K562 (cell line): ENCODE data around the gene SHFL. TPM values are rescaled to one million over a fixed set of nuclear protein-coding genes. Genes with fewer than 3 reads are reported as not detected.

Source experiments
- ATAC-seq: fragments of 200-7000 bp; cut with Tn5 transposase; 3 replicates; pipeline ENCODE4 v1.9.1; 2020; ENCODE audit warnings: moderate library complexity
- BruUV-seq: library from RNA; stranded (reverse); fragments of 400-500 nt; replicated peaks from 2 replicates; lab custom pipeline; 2021; lab: Mats Ljungman, UMichigan
- CTCF ChIA-PET: fragments of 300-600 bp; formaldehyde crosslinking; extraction: SDS; loops from one replicate; lab custom pipeline; 2021; ENCODE audit warnings: low intra/inter-chr PET ratio; lab: Yijun Ruan, JAX
- POLR2A ChIA-PET: fragments of 300-600, 350-650 bp; sonication (Branson Sonifier 250); formaldehyde crosslinking; extraction: SDS; loops from one replicate; lab custom pipeline; 2021; ENCODE audit warnings: antibody characterized with exemption, inconsistent platforms; lab: Yijun Ruan, JAX
- DNase-seq, 4 experiments: peaks; one replicate each; pipeline versions ENCODE4 v3.0.0 to v3.0.0-alpha.2; 2011 to 2018; ENCODE audit warnings: low spot score in 3 of 4, mixed read lengths in 3 of 4; ENCODE audit errors: extremely low read depth in 1 of 4
- FAIRE-seq: peaks from 2 replicates; lab custom pipeline; 2011; peaks lifted over from hg19 to GRCh38; lab: Jason Lieb, UNC
- H2AFZ ChIP-seq: 2 replicates; pipeline ENCODE4 v1.6.0; 2011; ENCODE audit warnings: low read depth, low read length, control low read depth, inconsistent platforms
- H3K27ac ChIP-seq: fragments of 200-600 bp; 3 replicates; pipeline ENCODE4 v1.8.0; 2011; ENCODE audit warnings: low read depth, mild to moderate bottlenecking, control low read depth, inconsistent platforms, low read length, moderate library complexity, mixed read lengths; ENCODE audit errors: extremely low read depth
- H3K27me3 ChIP-seq, 2 experiments: fragments of 300-600 bp in 1 of 2; 2 replicates in 1 of 2; 3 replicates in 1 of 2; pipeline versions ENCODE4 v1.6.0 to v1.8.0; 2011; ENCODE audit warnings: inconsistent platforms in 2 of 2, low read length in 2 of 2, mild to moderate bottlenecking in 1 of 2, mixed read lengths in 1 of 2, moderate library complexity in 1 of 2; ENCODE audit not compliant: control insufficient read depth in 2 of 2, insufficient read depth in 2 of 2
- H3K36me3 ChIP-seq: fragments of 300-600 bp; 3 replicates; pipeline ENCODE4 v1.8.0; 2011; ENCODE audit warnings: mild to moderate bottlenecking, low read length, inconsistent platforms; ENCODE audit not compliant: control insufficient read depth, insufficient read depth
- H3K4me1 ChIP-seq, 2 experiments: fragments of 200-600 bp in 1 of 2; replicated peaks in 1 of 2; 2 replicates in 1 of 2; 3 replicates in 1 of 2; pipeline versions ENCODE4 v1.5.1 to v1.8.0; 2011; ENCODE audit warnings: inconsistent platforms in 2 of 2, low read length in 2 of 2, mild to moderate bottlenecking in 1 of 2, mixed read lengths in 1 of 2, moderate library complexity in 1 of 2; ENCODE audit not compliant: control insufficient read depth in 2 of 2, insufficient read depth in 2 of 2
- H3K4me2 ChIP-seq: 2 replicates; pipeline ENCODE4 v1.6.1; 2011; ENCODE audit warnings: low read length, control low read depth, inconsistent platforms, mixed read lengths; ENCODE audit not compliant: insufficient read depth
- H3K4me3 ChIP-seq: fragments of 200-600 bp; sonication (generic), shearing (Covaris generic); 2 replicates; pipeline ENCODE4 v1.5.1; 2016; ENCODE audit warnings: control low read depth, inconsistent platforms
- H3K79me2 ChIP-seq: fragments of 200-600 bp; 3 replicates; pipeline ENCODE4 v1.8.0; 2011; ENCODE audit warnings: low read length, inconsistent platforms; ENCODE audit not compliant: control insufficient read depth, insufficient read depth
- H3K9ac ChIP-seq, 2 experiments: 2 replicates each; pipeline versions ENCODE4 v1.6.0 to v1.6.1; 2011; ENCODE audit warnings: low read depth in 2 of 2, low read length in 2 of 2, control low read depth in 1 of 2, inconsistent platforms in 1 of 2, mild to moderate bottlenecking in 1 of 2, mixed read lengths in 1 of 2; ENCODE audit not compliant: insufficient read depth in 1 of 2
- H3K9me1 ChIP-seq: one replicate; pipeline ENCODE4 v1.6.0; 2011; ENCODE audit warnings: inconsistent platforms, mild to moderate bottlenecking, low read length, moderate library complexity; ENCODE audit not compliant: control insufficient read depth, insufficient read depth
- H3K9me3 ChIP-seq: replicated peaks from 2 replicates; pipeline ENCODE4 v1.5.1; 2011; ENCODE audit warnings: low read depth, low read length, inconsistent platforms; ENCODE audit not compliant: control insufficient read depth, insufficient read depth
- H4K20me1 ChIP-seq: replicated peaks from 2 replicates; pipeline ENCODE4 v1.6.1; 2011; ENCODE audit warnings: low read length, inconsistent platforms, mixed read lengths; ENCODE audit not compliant: control insufficient read depth, insufficient read depth
- CHD4 ChIP-seq: fragments of 200-600 bp; sonication (generic); IDR thresholded peaks from 3 replicates; pipeline ENCODE4 v1.6.1; 2012; ENCODE audit warnings: low read depth, mild to moderate bottlenecking, mixed read lengths, low read length, inconsistent platforms; ENCODE audit not compliant: insufficient read depth, insufficient replicate concordance, poor library complexity, severe bottlenecking
- CREBBP ChIP-seq: IDR thresholded peaks from one replicate; pipeline ENCODE4 v1.6.1; 2012; ENCODE audit warnings: low read depth, mild to moderate bottlenecking, control low read depth, inconsistent platforms, low read length
- EHMT2 ChIP-seq: fragments of 450-650 bp; IDR thresholded peaks from 2 replicates; pipeline ENCODE4 v1.6.1; 2018; ENCODE audit warnings: antibody characterized with exemption
- HIVEP1 ChIP-seq: fragments of 250-450 bp; sonication (Bioruptor Pico); IDR thresholded peaks from 2 replicates; pipeline ENCODE4 v1.4.0; 2020; ENCODE audit warnings: mild to moderate bottlenecking
- HNRNPH1 ChIP-seq: fragments of 200-400 bp; formaldehyde crosslinking; optimal IDR thresholded peaks from 2 replicates; pipeline ENCODE3; 2017; ENCODE audit warnings: low read depth, mild to moderate bottlenecking, low read length, moderate library complexity
- KLF13 ChIP-seq: fragments of 450-650 bp; IDR thresholded peaks from 2 replicates; pipeline ENCODE4 v1.6.1; 2016; ENCODE audit warnings: missing genetic modification characterization, low read depth, mild to moderate bottlenecking, missing compliant biosample characterization, moderate library complexity, borderline replicate concordance
- MECOM ChIP-seq: fragments of 250-450 bp; sonication (Bioruptor Pico); IDR thresholded peaks from 2 replicates; pipeline ENCODE4 v1.8.0; 2022; ENCODE audit warnings: inconsistent platforms
- PHF20 ChIP-seq: fragments of 450-650 bp; IDR thresholded peaks from 2 replicates; pipeline ENCODE4 v1.6.1; 2018; ENCODE audit not compliant: partially characterized antibody
- RERE ChIP-seq: sonication (generic); formaldehyde crosslinking; IDR thresholded peaks from 2 replicates; pipeline ENCODE4 v1.8.0; 2023; ENCODE audit warnings: missing genetic modification reagents, mild to moderate bottlenecking, borderline replicate concordance
- SMARCC2 ChIP-seq: fragments of 450-650 bp; IDR thresholded peaks from 2 replicates; pipeline ENCODE4 v1.6.1; 2017; ENCODE audit warnings: antibody characterized with exemption, moderate library complexity, mild to moderate bottlenecking, low read depth
- TEAD4 ChIP-seq, 2 experiments: sonication (generic) in 1 of 2; formaldehyde crosslinking in 1 of 2; IDR thresholded peaks; 2 replicates each; pipeline versions ENCODE4 v1.6.1 to v1.8.0; 2012 to 2022; ENCODE audit warnings: borderline replicate concordance in 1 of 2, inconsistent platforms in 1 of 2, low read length in 1 of 2, mild to moderate bottlenecking in 1 of 2, missing genetic modification reagents in 1 of 2
- ZKSCAN8 ChIP-seq: fragments of 200-800 bp; sonication (Bioruptor generic); IDR thresholded peaks from 2 replicates; pipeline ENCODE4 v1.6.1; 2016; ENCODE audit warnings: missing genetic modification characterization, missing compliant biosample characterization
- ZNF24 ChIP-seq: fragments of 450-650 bp; IDR thresholded peaks from 2 replicates; pipeline ENCODE4 v1.6.1; 2016
- ZNF431 ChIP-seq: sonication (generic); formaldehyde crosslinking; IDR thresholded peaks from 2 replicates; pipeline ENCODE4 v1.8.0; 2022; ENCODE audit warnings: mild to moderate bottlenecking, missing genetic modification reagents
- ZNF57 ChIP-seq: fragments of 450-650 bp; formaldehyde crosslinking; IDR thresholded peaks from 2 replicates; pipeline ENCODE4 v1.4.0; 2020; ENCODE audit warnings: mild to moderate bottlenecking, moderate library complexity
- ZNF695 ChIP-seq: fragments of 450-650 bp; formaldehyde crosslinking; IDR thresholded peaks from 2 replicates; pipeline ENCODE4 v1.4.0; 2020; ENCODE audit warnings: mild to moderate bottlenecking, moderate library complexity
- ZNF75A ChIP-seq: fragments of 450-650 bp; formaldehyde crosslinking; IDR thresholded peaks from 2 replicates; pipeline ENCODE4 v1.4.0; 2020; ENCODE audit warnings: mild to moderate bottlenecking
- WGBS: fragments of 100-300 bp; shearing (Covaris generic); methylation state at CpG from one replicate; pipeline ENCODE4 v1.1.6; 2016; ENCODE audit warnings: low coverage, mixed read lengths; ENCODE audit not compliant: insufficient coverage; ENCODE audit errors: missing lambda C conversion rate; 5-methylcytosine and 5-hydroxymethylcytosine counted together
- in situ Hi-C: fragments of 300-500 bp; cut with MboI; formaldehyde crosslinking; loops from 4 replicates; pipeline ENCODE4 v1.15.0; 2018; ENCODE audit warnings: inconsistent platforms, mixed read lengths
- intact Hi-C: fragments of 100-400 bp; cut with micrococcal nuclease; formaldehyde crosslinking; loops from 2 replicates; pipeline ENCODE4 v1.14.2; 2022
- polyA plus RNA-seq, 8 experiments: library from polyadenylated mRNA; depleted of rRNA in 4 of 8; stranded (reverse) in 5 of 8; unstranded in 3 of 8; fragments of >200 nt; fragmentation: Nextera tagmentation in 2 of 8; fragmentation: Illumina TruSeq in 1 of 8; extraction: Ambion mirVana in 2 of 8; extraction: Trizol in 1 of 8; gene quantifications; 2 replicates each; pipeline versions ENCODE4 v1.2.1 to v1.2.3, GENCODE V29; 2011 to 2014; ENCODE audit warnings: inconsistent platforms in 1 of 8, missing spikeins in 1 of 8
- total RNA-seq, 7 experiments: library from RNA; depleted of rRNA in 6 of 7; stranded (reverse); fragments of >200 nt in 6 of 7; fragmentation: Illumina TruSeq in 2 of 7; extraction: Trizol in 2 of 7; gene quantifications; 2 replicates each; pipeline versions ENCODE4 v1.2.1 to v1.2.3, GENCODE V29; 2011 to 2021; ENCODE audit warnings: low replicate concordance in 1 of 7

Gene SHFL
- total and polyA plus RNA-seq, 9 of the 15 experiments (the other 6 are each of a cell fraction or from before 2014, with no cell fraction given): 1.5 to 25.7 (median 13.0) TPM

GRCh38 chr19:10113964-10114650, 28.0 kb downstream of the SHFL start:
- no peak overlapping the region; a peak in 1 of 4 replicates for H3K9ac ChIP-seq
- H3K79me2 ChIP-seq: peaks cover 14% of the 10 kb centered on the region
- peaks cover 3 to 89% of the 10 kb centered on the region in 2 experiments; a peak in 3 of 5 replicates for H3K4me1 ChIP-seq
- no peak overlapping the region for H3K27ac ChIP-seq
- H4K20me1 ChIP-seq: peaks cover 4% of the 10 kb centered on the region; the same call in 1 of the 2 replicates
- POLR2A ChIA-PET: interaction anchor here (0.6 to 5.8 kb wide), 7 partner anchors 7 to 181 kb away, joined by 3 to 49 read pairs (median 5); partner anchors contain the start of gene PPAN
- H3K36me3 ChIP-seq: peaks cover 70% of the 10 kb centered on the region; the same call in 2 of the 3 replicates
- no peaks in the 10 kb centered on the region for H3K9me1 ChIP-seq
- in situ Hi-C loops: no loop called here
- no peaks in the 10 kb centered on the region for H3K9me3 ChIP-seq
- no peak overlapping the region for H3K4me3 ChIP-seq
- no peak overlapping the region for H2AFZ ChIP-seq
- ATAC-seq (peak; percentile 7), DNase-seq (peak in 3 of 4 experiments; percentile 18 to 23 (median 21)), FAIRE-seq (no peak)
- CTCF ChIA-PET: interaction anchor here (0.5 kb wide), 1 partner anchor 59 kb away, joined by 3 read pairs; no protein-coding TSS in a partner anchor
- no peak overlapping the region for H3K4me2 ChIP-seq
- WGBS: 94% methylated on average over 28 of the region's 43 CpGs
- no TSS peak for BruUV-seq
- intact Hi-C loops: loop anchor here (1.0 to 5.0 kb wide), 2 partner anchors 40 to 182 kb away; no protein-coding TSS in a partner anchor
- H3K27me3 ChIP-seq: no peaks in the 10 kb centered on the region
- no peak for TF ChIP-seq ZNF24
- no peak for TF ChIP-seq ZKSCAN8
- no peak for TF ChIP-seq KLF13 (tag)
- TF ChIP-seq ZNF75A: no peak
- TF ChIP-seq ZNF57: no peak
- TF ChIP-seq TEAD4 (IDR thresholded peaks at IDR 0.05; ENCODE audit: low read length): peak; percentile 9; the same call in 1 of the 2 replicates
- TF ChIP-seq TEAD4 (CRISPR knock-in tag; IDR thresholded peaks at IDR 0.05; ENCODE audit: borderline replicate concordance): no peak
- no peak for TF ChIP-seq MECOM
- TF ChIP-seq HIVEP1 (CRISPR knock-in tag): no peak
- no peak for TF ChIP-seq RERE (CRISPR knock-in tag)
- no peak for TF ChIP-seq EHMT2
- no peak for TF ChIP-seq ZNF431 (CRISPR knock-in tag)
- no peak for TF ChIP-seq CHD4
- TF ChIP-seq SMARCC2: no peak
- no peak for TF ChIP-seq PHF20
- TF ChIP-seq HNRNPH1: peak; percentile 74
- TF ChIP-seq CREBBP: no peak
- no peak for TF ChIP-seq ZNF695
